BJ (cell line): ENCODE results near the gene PRDM16. TPM values are rescaled to one million over a fixed set of nuclear protein-coding genes. Genes with fewer than 3 reads are reported as not detected.

Experiments
- CTCF ChIA-PET: fragments of 350-600 bp; formaldehyde crosslinking; extraction: SDS; loops from one replicate; lab custom pipeline; 2021; ENCODE audit warnings: antibody characterized with exemption, inconsistent platforms; lab: Yijun Ruan, JAX
- POLR2A ChIA-PET: fragments of 300-600 bp; sonication (Branson Sonifier 250); formaldehyde crosslinking; extraction: SDS; loops from one replicate; lab custom pipeline; 2021; ENCODE audit warnings: antibody characterized with exemption; lab: Charles Lee
- DNase-seq: peaks from one replicate; pipeline ENCODE4 v3.0.0-alpha.2; 2011; ENCODE audit warnings: low read depth
- H3K27me3 ChIP-seq: 2 replicates; pipeline ENCODE4 v1.6.0; 2011; ENCODE audit warnings: low read length; ENCODE audit not compliant: control insufficient read depth, insufficient read depth
- H3K36me3 ChIP-seq: 2 replicates; pipeline ENCODE4 v1.5.1; 2011; ENCODE audit warnings: low read length; ENCODE audit not compliant: control insufficient read depth, insufficient read depth
- H3K4me3 ChIP-seq: 2 replicates; pipeline ENCODE4 v1.5.1; 2011; ENCODE audit warnings: low read depth, mild to moderate bottlenecking, control low read depth, low read length
- polyA plus RNA-seq: library from polyadenylated mRNA; depleted of rRNA; stranded (reverse); fragments of >200 nt; gene quantifications from 2 replicates; pipeline ENCODE4 v1.2.3, GENCODE V29; 2011
- TF ChIP-seq, protein P1 (sequence below): IDR thresholded peaks from 2 replicates; pipeline ENCODE4 v1.5.1; 2011; ENCODE audit warnings: low read depth, mild to moderate bottlenecking, control low read depth, inconsistent platforms, low read length, moderate library complexity; ENCODE audit not compliant: insufficient read depth

PRDM16 gene
- polyA plus RNA-seq, 1 experiment: 0.02 TPM

DNA sequence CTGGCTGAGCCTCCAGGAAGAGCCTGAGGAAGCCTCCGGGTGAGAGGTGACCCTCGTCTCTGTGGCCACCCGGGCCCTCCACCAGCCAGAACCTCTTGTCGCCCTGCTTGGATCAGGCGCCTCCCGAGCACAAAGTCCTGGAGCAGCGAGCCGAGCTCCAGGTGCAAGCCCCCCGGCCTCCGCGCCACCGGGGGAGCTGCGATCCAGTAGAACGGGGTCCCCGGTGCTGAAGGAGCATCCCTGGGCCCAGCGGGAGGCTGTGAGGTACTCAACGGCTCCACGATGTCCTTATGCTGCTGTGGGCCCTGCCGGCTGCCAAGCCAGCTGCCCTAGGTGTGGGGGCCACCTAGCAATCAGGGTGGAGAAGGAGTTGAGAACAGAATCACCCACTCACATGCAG, 102.8 kb downstream of the PRDM16 start:
- CTCF ChIA-PET: interaction anchor here (1.0 kb wide), 1 partner anchor 34 kb away, joined by 3 read pairs; no protein-coding TSS in a partner anchor
- no peaks in the 10 kb centered on the region for H3K36me3 ChIP-seq
- no peak overlapping the region for H3K4me3 ChIP-seq
- H3K27me3 ChIP-seq: no peaks in the 10 kb centered on the region
- DNase-seq: no peak
- POLR2A ChIA-PET: no interaction called here
- TF ChIP-seq, protein P1, sequence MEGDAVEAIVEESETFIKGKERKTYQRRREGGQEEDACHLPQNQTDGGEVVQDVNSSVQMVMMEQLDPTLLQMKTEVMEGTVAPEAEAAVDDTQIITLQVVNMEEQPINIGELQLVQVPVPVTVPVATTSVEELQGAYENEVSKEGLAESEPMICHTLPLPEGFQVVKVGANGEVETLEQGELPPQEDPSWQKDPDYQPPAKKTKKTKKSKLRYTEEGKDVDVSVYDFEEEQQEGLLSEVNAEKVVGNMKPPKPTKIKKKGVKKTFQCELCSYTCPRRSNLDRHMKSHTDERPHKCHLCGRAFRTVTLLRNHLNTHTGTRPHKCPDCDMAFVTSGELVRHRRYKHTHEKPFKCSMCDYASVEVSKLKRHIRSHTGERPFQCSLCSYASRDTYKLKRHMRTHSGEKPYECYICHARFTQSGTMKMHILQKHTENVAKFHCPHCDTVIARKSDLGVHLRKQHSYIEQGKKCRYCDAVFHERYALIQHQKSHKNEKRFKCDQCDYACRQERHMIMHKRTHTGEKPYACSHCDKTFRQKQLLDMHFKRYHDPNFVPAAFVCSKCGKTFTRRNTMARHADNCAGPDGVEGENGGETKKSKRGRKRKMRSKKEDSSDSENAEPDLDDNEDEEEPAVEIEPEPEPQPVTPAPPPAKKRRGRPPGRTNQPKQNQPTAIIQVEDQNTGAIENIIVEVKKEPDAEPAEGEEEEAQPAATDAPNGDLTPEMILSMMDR: no peak

DNA sequence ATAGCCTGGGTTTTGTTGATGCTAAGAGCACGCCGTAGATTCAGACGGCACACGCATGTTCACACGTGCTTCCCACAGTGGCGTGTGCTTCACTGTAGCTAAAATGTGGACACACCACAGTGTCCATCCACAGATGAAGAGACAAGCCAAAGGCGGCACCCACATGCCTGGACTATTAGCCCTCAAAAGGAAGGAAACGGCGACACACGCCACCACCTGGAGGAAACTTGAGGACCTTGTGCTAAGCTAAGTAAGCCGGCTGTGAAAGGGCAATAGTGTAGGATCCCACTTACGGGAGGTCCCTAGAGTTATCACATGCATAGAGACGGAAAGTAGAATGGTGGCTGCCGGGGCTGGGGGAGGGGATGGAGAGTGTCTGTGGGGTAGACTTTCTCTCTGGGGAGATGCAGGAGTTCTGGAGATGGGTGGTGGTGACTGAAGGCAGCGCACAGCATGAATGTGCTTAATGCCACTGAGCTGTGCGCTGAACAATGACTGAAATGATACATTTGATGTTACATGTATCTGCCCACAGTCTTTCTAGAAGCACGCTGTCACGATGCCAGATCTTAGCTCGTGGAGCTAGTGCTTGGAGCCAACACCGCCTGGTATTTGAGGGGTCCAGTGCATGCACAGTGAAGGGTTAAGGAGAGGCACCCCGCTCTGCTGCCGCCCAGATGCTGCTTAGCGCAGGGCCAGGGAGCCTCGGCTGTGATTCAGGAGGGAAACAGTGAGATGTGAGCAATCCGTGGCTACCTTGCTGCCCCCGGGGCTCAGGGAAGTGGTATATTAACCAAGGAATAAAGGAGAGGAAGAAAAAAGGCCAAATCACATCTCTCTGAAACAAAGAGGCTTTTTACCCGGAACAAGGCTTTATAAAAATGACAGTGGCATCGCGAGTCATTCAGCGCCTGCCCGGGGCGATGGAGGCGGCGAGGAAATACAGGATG, 103.7 kb downstream of the PRDM16 start:
- ChIA-PET CTCF (interaction anchor here (1.0 kb wide), 1 partner anchor 33 kb away, joined by 3 read pairs; no protein-coding TSS in a partner anchor), POLR2A (no interaction called here)
- Histone ChIP-seq H3K27me3 (no peaks in the 10 kb centered on the region), H3K4me3 (no peak overlapping the region), H3K36me3 (no peaks in the 10 kb centered on the region)
- no peak for DNase-seq
- TF ChIP-seq, protein P1: no peak

DNA sequence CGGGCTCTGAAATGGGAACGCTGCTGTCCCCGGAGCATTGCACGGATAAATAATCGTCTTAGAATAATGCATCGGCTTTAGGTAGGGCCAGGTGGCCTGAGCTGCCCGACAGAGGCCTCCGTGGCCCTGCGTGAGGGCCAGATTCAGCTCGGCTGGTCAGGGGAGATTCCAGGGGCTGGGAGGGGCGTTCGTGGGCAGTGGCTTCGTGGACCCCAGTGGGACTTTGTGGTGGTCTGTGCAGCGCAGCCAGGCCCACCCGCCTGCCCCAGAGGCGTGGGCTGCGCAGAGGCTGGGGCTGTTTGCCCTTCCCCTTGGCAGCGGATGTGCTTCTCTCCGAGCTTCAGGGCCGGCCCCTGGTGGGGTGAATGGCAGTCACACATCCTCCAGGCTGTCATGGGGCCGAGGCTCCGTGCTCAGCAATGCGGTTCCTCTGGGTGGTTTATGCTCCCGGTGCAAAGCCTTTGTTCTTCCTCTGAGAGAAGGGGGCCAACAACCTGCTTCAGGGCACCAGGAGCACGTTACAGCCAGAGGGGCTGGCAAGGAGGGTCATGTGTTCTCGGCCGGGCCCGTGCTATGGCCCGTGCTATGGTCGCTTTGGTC, 104.5 kb downstream of the PRDM16 start:
- H3K27me3 ChIP-seq: no peaks in the 10 kb centered on the region
- no peaks in the 10 kb centered on the region for H3K36me3 ChIP-seq
- no peak for DNase-seq
- ChIA-PET CTCF (no interaction called here), POLR2A (no interaction called here)
- H3K4me3 ChIP-seq: no peak overlapping the region
- TF ChIP-seq, protein P1: no peak

DNA sequence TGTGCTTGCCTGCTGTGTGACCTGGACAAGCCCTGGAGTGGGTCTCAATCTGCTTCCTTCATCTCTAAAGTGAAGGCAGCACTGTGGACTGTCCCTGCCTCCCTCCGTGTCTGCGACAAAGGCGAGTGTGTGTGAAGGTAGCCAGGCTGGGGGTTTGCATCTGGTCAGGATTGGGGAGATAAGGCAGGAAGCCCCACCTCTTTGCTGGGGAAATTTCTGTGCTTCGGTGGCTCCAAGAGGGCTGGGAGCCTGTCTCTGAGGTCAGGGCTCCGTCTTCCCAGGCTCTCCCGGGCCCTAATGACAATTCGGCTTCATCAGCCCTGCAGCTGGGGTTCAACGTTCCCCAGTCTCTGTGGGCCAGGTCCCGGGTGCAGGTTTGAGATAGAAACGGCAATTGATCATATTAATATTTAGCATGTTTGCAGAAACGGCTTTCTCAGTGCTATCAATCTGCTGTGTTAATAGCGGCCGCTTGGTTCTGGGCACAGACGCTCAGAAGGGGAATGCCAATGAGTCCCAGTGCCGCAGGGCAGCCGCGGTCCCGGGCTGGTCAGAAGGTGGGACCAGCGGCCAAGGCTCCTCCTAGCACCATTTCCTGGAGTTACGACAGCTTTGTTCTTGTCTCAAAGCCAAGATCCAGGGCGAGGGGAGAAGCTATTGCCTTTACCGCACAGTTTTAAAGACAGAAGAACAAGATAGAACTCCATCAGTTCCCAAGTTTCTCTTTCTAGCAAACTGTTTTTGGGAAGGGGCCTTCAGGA, 105.7 kb downstream of the PRDM16 start:
- Histone ChIP-seq H3K27me3 (no peaks in the 10 kb centered on the region), H3K4me3 (no peak overlapping the region), H3K36me3 (no peaks in the 10 kb centered on the region)
- POLR2A ChIA-PET: no interaction called here
- TF ChIP-seq, protein P1: no peak
- no peak for DNase-seq
- CTCF ChIA-PET: no interaction called here

DNA sequence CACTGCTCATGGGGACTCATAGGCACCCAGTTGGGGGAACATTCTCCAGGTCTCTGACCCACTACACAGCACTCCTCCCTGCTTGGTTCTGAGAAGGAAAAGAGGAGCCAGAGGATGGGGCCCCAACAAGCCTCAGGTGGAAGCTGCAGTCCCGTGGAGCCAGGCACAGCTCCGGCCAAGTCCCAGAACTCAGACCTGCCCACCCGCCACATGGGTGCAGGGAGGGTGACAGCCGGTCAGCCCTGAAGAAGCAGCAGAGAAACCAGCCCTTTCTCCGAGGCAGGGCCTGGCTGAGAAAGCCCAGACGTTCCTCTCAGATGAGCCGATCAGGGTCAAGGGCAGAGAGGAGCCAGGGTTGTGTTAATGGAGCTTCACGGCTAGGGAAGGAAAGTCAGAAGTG, 106.5 kb downstream of the PRDM16 start:
- no peak for DNase-seq
- TF ChIP-seq, protein P1: no peak
- no peaks in the 10 kb centered on the region for H3K27me3 ChIP-seq
- ChIA-PET CTCF (no interaction called here), POLR2A (no interaction called here)
- no peak overlapping the region for H3K4me3 ChIP-seq
- no peaks in the 10 kb centered on the region for H3K36me3 ChIP-seq
